ENCODE measurements around the gene AP3D1.

- TF ChIP-seq, protein P1, sequence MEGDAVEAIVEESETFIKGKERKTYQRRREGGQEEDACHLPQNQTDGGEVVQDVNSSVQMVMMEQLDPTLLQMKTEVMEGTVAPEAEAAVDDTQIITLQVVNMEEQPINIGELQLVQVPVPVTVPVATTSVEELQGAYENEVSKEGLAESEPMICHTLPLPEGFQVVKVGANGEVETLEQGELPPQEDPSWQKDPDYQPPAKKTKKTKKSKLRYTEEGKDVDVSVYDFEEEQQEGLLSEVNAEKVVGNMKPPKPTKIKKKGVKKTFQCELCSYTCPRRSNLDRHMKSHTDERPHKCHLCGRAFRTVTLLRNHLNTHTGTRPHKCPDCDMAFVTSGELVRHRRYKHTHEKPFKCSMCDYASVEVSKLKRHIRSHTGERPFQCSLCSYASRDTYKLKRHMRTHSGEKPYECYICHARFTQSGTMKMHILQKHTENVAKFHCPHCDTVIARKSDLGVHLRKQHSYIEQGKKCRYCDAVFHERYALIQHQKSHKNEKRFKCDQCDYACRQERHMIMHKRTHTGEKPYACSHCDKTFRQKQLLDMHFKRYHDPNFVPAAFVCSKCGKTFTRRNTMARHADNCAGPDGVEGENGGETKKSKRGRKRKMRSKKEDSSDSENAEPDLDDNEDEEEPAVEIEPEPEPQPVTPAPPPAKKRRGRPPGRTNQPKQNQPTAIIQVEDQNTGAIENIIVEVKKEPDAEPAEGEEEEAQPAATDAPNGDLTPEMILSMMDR (conservative IDR thresholded peaks at IDR 0.05; ENCODE audit: low read length): no peak
- TF ChIP-seq EZH2phosphoT487 (IDR thresholded peaks at IDR 0.05; ENCODE audit: borderline replicate concordance, low read depth, low read length): no peak
Observed at GRCh38 chr19:2154587-2155075, 3.3 kb upstream of the AP3D1 start.

Measured in OCI-LY7 (cell line).